HepG2 (cell line): ENCODE results near the gene TNNT1. TPM values are rescaled to one million over a fixed set of nuclear protein-coding genes. Genes with fewer than 3 reads are reported as not detected.

Experiments
- CEBPB ChIP-seq: IDR thresholded peaks from 2 replicates; pipeline ENCODE4 v1.6.1; 2011; ENCODE audit warnings: low read depth, low read length, improper control_type of control experiment, borderline replicate concordance
- DR1 ChIP-seq: sonication (generic); formaldehyde crosslinking; IDR thresholded peaks from 2 replicates; pipeline ENCODE4 v1.8.0; 2021; ENCODE audit warnings: mild to moderate bottlenecking, missing genetic modification reagents, inconsistent platforms
- PAF1 ChIP-seq: IDR thresholded peaks from 2 replicates; pipeline ENCODE4 v1.6.1; 2016; ENCODE audit warnings: missing genetic modification reagents, missing compliant biosample characterization
- POGZ ChIP-seq: sonication (generic); formaldehyde crosslinking; IDR thresholded peaks from 2 replicates; pipeline ENCODE4 v1.4.0; 2020; ENCODE audit warnings: mild to moderate bottlenecking, missing genetic modification reagents
- polyA plus RNA-seq, 8 experiments: library from polyadenylated mRNA; depleted of rRNA in 3 of 8; stranded (reverse) in 7 of 8; unstranded in 1 of 8; fragments of >200 nt; fragmentation: Illumina TruSeq in 4 of 8; extraction: Trizol in 4 of 8; gene quantifications; 2 replicates each; pipeline versions ENCODE4 v1.2.1 to v1.2.3, GENCODE V29; 2011 to 2016; ENCODE audit warnings: low read depth in 4 of 8, missing spikeins in 1 of 8, mixed read lengths in 1 of 8; ENCODE audit not compliant: insufficient read depth in 1 of 8
- total RNA-seq, 5 experiments: library from RNA; depleted of rRNA; stranded (reverse); fragments of >200 nt; fragmentation: Illumina TruSeq; extraction: Trizol; gene quantifications; 2 replicates each; pipeline ENCODE4 v1.2.3, GENCODE V29; 2016; ENCODE audit warnings: low read depth in 1 of 5
- TF ChIP-seq, protein P1 (sequence below): sonication (generic); formaldehyde crosslinking; IDR thresholded peaks from 2 replicates; pipeline ENCODE4 v1.9.0; 2021; ENCODE audit warnings: mild to moderate bottlenecking, missing genetic modification reagents
- TF ChIP-seq, protein P2 (sequence below): sonication (generic); formaldehyde crosslinking; IDR thresholded peaks from 2 replicates; pipeline ENCODE4 v1.4.0; 2020; ENCODE audit warnings: missing genetic modification reagents
- TF ChIP-seq, protein P3 (sequence below): sonication (generic); formaldehyde crosslinking; IDR thresholded peaks from 2 replicates; pipeline ENCODE4 v1.9.0; 2021; ENCODE audit warnings: missing genetic modification reagents, mild to moderate bottlenecking, borderline replicate concordance
- TF ChIP-seq, protein P4 (sequence below): sonication (generic); formaldehyde crosslinking; IDR thresholded peaks from 2 replicates; pipeline ENCODE4 v1.8.0; 2022; ENCODE audit warnings: mild to moderate bottlenecking, missing genetic modification reagents, borderline replicate concordance
- TF ChIP-seq, protein P5 (sequence below): IDR thresholded peaks from 2 replicates; pipeline ENCODE4 v1.6.1; 2018; ENCODE audit warnings: missing genetic modification reagents, mild to moderate bottlenecking, missing compliant biosample characterization
- TF ChIP-seq, protein P6 (sequence below): sonication (generic); formaldehyde crosslinking; IDR thresholded peaks from 2 replicates; pipeline ENCODE4 v1.5.0; 2020; ENCODE audit warnings: missing genetic modification reagents
- TF ChIP-seq, protein P7 (sequence below): sonication (generic); formaldehyde crosslinking; IDR thresholded peaks from 2 replicates; pipeline ENCODE4 v1.4.0; 2020; ENCODE audit warnings: missing genetic modification reagents

The TNNT1 gene
- total and polyA plus RNA-seq, 2 of the 13 experiments (the other 11 are each of a cell fraction or from before 2014, with no cell fraction given): 1.3 to 2.4 TPM

DNA sequence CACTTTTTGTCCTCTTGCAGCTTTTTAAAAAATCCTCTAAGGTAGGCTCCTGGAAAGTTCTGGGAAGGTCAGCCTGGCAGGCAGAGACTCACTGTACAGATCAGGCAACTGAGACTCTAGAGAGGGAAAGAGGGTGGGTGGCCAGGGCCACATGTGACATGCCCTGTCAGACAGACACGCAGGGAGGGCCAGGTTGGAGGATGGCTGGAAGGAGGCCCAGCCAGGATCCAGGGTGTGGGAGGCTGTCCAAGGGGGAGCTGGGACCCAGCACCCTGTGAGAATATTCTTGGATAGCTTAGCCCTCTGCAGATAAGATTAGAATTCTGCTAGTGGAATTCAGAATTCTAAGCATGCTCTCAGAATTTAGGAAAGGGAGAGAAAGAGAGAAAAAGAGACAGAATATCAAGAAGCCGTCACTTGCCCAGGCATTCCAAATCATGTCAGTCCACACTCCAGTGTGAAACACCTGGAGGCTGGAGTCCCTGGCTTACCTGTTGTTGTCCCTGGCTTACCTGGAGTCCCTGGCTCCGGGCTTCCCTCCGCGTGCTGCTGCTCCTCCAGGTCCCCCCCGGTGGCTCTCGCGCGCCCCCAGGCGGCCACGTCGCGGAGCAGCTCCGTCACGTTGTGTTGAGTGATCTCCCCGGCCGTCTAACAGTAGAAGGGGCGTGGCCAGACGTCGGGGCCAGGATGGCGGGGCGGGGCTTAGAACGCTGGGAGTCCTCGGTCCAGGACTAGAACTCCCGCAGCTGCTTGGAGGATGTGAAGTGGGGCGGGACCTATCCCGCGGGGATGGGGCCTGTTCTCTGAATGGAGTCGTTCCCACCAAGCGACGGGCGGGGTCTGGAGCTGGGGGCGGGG is 11.4 kb upstream of the TNNT1 start (continued):
- TF ChIP-seq, protein P1, sequence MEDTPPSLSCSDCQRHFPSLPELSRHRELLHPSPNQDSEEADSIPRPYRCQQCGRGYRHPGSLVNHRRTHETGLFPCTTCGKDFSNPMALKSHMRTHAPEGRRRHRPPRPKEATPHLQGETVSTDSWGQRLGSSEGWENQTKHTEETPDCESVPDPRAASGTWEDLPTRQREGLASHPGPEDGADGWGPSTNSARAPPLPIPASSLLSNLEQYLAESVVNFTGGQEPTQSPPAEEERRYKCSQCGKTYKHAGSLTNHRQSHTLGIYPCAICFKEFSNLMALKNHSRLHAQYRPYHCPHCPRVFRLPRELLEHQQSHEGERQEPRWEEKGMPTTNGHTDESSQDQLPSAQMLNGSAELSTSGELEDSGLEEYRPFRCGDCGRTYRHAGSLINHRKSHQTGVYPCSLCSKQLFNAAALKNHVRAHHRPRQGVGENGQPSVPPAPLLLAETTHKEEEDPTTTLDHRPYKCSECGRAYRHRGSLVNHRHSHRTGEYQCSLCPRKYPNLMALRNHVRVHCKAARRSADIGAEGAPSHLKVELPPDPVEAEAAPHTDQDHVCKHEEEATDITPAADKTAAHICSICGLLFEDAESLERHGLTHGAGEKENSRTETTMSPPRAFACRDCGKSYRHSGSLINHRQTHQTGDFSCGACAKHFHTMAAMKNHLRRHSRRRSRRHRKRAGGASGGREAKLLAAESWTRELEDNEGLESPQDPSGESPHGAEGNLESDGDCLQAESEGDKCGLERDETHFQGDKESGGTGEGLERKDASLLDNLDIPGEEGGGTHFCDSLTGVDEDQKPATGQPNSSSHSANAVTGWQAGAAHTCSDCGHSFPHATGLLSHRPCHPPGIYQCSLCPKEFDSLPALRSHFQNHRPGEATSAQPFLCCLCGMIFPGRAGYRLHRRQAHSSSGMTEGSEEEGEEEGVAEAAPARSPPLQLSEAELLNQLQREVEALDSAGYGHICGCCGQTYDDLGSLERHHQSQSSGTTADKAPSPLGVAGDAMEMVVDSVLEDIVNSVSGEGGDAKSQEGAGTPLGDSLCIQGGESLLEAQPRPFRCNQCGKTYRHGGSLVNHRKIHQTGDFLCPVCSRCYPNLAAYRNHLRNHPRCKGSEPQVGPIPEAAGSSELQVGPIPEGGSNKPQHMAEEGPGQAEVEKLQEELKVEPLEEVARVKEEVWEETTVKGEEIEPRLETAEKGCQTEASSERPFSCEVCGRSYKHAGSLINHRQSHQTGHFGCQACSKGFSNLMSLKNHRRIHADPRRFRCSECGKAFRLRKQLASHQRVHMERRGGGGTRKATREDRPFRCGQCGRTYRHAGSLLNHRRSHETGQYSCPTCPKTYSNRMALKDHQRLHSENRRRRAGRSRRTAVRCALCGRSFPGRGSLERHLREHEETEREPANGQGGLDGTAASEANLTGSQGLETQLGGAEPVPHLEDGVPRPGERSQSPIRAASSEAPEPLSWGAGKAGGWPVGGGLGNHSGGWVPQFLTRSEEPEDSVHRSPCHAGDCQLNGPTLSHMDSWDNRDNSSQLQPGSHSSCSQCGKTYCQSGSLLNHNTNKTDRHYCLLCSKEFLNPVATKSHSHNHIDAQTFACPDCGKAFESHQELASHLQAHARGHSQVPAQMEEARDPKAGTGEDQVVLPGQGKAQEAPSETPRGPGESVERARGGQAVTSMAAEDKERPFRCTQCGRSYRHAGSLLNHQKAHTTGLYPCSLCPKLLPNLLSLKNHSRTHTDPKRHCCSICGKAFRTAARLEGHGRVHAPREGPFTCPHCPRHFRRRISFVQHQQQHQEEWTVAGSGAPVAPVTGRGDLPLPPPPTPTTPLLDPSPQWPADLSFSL (CRISPR knock-in tag): no peak
- TF ChIP-seq, protein P2, sequence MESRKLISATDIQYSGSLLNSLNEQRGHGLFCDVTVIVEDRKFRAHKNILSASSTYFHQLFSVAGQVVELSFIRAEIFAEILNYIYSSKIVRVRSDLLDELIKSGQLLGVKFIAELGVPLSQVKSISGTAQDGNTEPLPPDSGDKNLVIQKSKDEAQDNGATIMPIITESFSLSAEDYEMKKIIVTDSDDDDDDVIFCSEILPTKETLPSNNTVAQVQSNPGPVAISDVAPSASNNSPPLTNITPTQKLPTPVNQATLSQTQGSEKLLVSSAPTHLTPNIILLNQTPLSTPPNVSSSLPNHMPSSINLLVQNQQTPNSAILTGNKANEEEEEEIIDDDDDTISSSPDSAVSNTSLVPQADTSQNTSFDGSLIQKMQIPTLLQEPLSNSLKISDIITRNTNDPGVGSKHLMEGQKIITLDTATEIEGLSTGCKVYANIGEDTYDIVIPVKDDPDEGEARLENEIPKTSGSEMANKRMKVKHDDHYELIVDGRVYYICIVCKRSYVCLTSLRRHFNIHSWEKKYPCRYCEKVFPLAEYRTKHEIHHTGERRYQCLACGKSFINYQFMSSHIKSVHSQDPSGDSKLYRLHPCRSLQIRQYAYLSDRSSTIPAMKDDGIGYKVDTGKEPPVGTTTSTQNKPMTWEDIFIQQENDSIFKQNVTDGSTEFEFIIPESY: peak; percentile 58; the same call in 1 of the 2 replicates
- TF ChIP-seq, protein P3, sequence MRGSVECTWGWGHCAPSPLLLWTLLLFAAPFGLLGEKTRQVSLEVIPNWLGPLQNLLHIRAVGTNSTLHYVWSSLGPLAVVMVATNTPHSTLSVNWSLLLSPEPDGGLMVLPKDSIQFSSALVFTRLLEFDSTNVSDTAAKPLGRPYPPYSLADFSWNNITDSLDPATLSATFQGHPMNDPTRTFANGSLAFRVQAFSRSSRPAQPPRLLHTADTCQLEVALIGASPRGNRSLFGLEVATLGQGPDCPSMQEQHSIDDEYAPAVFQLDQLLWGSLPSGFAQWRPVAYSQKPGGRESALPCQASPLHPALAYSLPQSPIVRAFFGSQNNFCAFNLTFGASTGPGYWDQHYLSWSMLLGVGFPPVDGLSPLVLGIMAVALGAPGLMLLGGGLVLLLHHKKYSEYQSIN (CRISPR knock-in tag): no peak
- TF ChIP-seq, protein P4, sequence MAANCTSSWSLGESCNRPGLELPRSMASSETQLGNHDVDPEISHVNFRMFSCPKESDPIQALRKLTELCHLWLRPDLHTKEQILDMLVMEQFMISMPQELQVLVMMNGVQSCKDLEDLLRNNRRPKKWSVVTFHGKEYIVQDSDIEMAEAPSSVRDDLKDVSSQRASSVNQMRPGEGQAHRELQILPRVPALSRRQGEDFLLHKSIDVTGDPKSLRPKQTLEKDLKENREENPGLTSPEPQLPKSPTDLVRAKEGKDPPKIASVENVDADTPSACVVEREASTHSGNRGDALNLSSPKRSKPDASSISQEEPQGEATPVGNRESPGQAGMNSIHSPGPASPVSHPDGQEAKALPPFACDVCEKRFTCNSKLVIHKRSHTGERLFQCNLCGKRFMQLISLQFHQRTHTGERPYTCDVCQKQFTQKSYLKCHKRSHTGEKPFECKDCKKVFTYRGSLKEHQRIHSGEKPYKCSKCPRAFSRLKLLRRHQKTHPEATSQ (CRISPR knock-in tag): no peak
- TF ChIP-seq, protein P5, sequence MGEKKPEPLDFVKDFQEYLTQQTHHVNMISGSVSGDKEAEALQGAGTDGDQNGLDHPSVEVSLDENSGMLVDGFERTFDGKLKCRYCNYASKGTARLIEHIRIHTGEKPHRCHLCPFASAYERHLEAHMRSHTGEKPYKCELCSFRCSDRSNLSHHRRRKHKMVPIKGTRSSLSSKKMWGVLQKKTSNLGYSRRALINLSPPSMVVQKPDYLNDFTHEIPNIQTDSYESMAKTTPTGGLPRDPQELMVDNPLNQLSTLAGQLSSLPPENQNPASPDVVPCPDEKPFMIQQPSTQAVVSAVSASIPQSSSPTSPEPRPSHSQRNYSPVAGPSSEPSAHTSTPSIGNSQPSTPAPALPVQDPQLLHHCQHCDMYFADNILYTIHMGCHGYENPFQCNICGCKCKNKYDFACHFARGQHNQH (CRISPR knock-in tag): peak; percentile 31; the same call in 1 of the 2 replicates
- TF ChIP-seq, protein P6, sequence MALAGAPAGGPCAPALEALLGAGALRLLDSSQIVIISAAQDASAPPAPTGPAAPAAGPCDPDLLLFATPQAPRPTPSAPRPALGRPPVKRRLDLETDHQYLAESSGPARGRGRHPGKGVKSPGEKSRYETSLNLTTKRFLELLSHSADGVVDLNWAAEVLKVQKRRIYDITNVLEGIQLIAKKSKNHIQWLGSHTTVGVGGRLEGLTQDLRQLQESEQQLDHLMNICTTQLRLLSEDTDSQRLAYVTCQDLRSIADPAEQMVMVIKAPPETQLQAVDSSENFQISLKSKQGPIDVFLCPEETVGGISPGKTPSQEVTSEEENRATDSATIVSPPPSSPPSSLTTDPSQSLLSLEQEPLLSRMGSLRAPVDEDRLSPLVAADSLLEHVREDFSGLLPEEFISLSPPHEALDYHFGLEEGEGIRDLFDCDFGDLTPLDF: no peak
- TF ChIP-seq, protein P7, sequence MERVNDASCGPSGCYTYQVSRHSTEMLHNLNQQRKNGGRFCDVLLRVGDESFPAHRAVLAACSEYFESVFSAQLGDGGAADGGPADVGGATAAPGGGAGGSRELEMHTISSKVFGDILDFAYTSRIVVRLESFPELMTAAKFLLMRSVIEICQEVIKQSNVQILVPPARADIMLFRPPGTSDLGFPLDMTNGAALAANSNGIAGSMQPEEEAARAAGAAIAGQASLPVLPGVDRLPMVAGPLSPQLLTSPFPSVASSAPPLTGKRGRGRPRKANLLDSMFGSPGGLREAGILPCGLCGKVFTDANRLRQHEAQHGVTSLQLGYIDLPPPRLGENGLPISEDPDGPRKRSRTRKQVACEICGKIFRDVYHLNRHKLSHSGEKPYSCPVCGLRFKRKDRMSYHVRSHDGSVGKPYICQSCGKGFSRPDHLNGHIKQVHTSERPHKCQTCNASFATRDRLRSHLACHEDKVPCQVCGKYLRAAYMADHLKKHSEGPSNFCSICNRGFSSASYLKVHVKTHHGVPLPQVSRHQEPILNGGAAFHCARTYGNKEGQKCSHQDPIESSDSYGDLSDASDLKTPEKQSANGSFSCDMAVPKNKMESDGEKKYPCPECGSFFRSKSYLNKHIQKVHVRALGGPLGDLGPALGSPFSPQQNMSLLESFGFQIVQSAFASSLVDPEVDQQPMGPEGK (CRISPR knock-in tag): peak; percentile 80
- TF ChIP-seq PAF1 (no peak), POGZ (CRISPR knock-in tag) (no peak), DR1 (CRISPR knock-in tag) (no peak), CEBPB (no peak)
